Stomach (tissue), 4 donors: ENCODE data around the gene ABLIM2.

Experiments
- EP300 ChIP-seq: sonication (generic); formaldehyde crosslinking; IDR thresholded peaks from one replicate; pipeline ENCODE4 v1.6.1; 2017; ENCODE audit warnings: antibody characterized with exemption
- POLR2A ChIP-seq, 4 donors: fragments of 450-650 bp; IDR thresholded peaks; one replicate each; pipeline ENCODE4 v1.6.1; 2016; ENCODE audit warnings: antibody characterized with exemption in 4 of 4, control low read depth in 2 of 4, mild to moderate bottlenecking in 1 of 4, moderate library complexity in 1 of 4
- POLR2AphosphoS5 ChIP-seq, 3 donors: sonication (generic); formaldehyde crosslinking; IDR thresholded peaks; one replicate each; pipeline ENCODE4 v1.6.1; 2016; ENCODE audit warnings: antibody characterized with exemption in 3 of 3
- TF ChIP-seq, protein P1 (sequence below), 7 experiments: fragments of 450-650 bp in 4 of 7; fragments of 200-600 bp in 3 of 7; sonication (generic) in 3 of 7; IDR thresholded peaks; one replicate each; pipeline ENCODE4 v1.5.1; 2016 to 2019; ENCODE audit warnings: antibody characterized with exemption in 7 of 7, control low read depth in 2 of 7, mild to moderate bottlenecking in 1 of 7

GRCh38 chr4:8159537-8160232 lies 1.1 kb upstream of the ABLIM2 start:
- TF ChIP-seq, protein P1, sequence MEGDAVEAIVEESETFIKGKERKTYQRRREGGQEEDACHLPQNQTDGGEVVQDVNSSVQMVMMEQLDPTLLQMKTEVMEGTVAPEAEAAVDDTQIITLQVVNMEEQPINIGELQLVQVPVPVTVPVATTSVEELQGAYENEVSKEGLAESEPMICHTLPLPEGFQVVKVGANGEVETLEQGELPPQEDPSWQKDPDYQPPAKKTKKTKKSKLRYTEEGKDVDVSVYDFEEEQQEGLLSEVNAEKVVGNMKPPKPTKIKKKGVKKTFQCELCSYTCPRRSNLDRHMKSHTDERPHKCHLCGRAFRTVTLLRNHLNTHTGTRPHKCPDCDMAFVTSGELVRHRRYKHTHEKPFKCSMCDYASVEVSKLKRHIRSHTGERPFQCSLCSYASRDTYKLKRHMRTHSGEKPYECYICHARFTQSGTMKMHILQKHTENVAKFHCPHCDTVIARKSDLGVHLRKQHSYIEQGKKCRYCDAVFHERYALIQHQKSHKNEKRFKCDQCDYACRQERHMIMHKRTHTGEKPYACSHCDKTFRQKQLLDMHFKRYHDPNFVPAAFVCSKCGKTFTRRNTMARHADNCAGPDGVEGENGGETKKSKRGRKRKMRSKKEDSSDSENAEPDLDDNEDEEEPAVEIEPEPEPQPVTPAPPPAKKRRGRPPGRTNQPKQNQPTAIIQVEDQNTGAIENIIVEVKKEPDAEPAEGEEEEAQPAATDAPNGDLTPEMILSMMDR (IDR thresholded peaks at IDR 0.05): no peak
- TF ChIP-seq POLR2AphosphoS5 (IDR thresholded peaks at IDR 0.05) (no peak), POLR2A (IDR thresholded peaks at IDR 0.05) (no peak), EP300 (no peak)
